GM19467 (cell line): Measurements from ENCODE around the gene GANC.
"Not testable (repeated sequence)": the region's sequence is repeated elsewhere in the genome, so short reads cannot be mapped to it uniquely, and the experiment has no call there.

Source experiments
- ATAC-seq: cut with Tn5 transposase; IDR thresholded peaks from one replicate; pipeline ENCODE4 v1.9.1; 2021; ENCODE audit warnings: mild to moderate bottlenecking, moderate library complexity; ENCODE audit not compliant: unreplicated experiment

GANC gene

GRCh38 chr15:42272939-42273899 is at the start of gene GANC, which contains the start of gene TMEM87A:
TSS of gene GANC (plus strand) at chr15:42273201. CDS start at chr15:42274482, 1,281 bp downstream.
TSS of gene TMEM87A (minus strand) at chr15:42273433. CDS start at chr15:42273398, 35 bp downstream.
- peak; percentile 87 for ATAC-seq

- no peak for ATAC-seq
Measured at GRCh38 chr15:42226648-42227047, 46.4 kb upstream of the GANC start.

GRCh38 chr15:42228036-42228435 is 45.0 kb upstream of the GANC start:
- no peak for ATAC-seq

GRCh38 chr15:42228981-42229380 is 44.0 kb upstream of the GANC start:
- not testable (repeated sequence) for ATAC-seq

GRCh38 chr15:42231088-42231487 is 41.9 kb upstream of the GANC start:
- no peak for ATAC-seq

GRCh38 chr15:42232606-42233005 is 40.4 kb upstream of the GANC start:
- no peak for ATAC-seq

GRCh38 chr15:42233107-42233506 is 39.9 kb upstream of the GANC start:
- no peak for ATAC-seq

- no peak for ATAC-seq
Measured at GRCh38 chr15:42239528-42240182, 33.3 kb upstream of the GANC start.

GRCh38 chr15:42240823-42241222 is 32.2 kb upstream of the GANC start:
- no peak for ATAC-seq

GRCh38 chr15:42253300-42253699 is 19.7 kb upstream of the GANC start:
- no peak for ATAC-seq

- ATAC-seq: no peak
Measured at GRCh38 chr15:42264795-42265194, 8.2 kb upstream of the GANC start.

GRCh38 chr15:42267286-42267685 is 5.7 kb upstream of the GANC start:
- no peak for ATAC-seq

GRCh38 chr15:42270551-42270950 is 2.5 kb upstream of the GANC start:
- ATAC-seq: no peak

GRCh38 chr15:42270996-42271395 is 2.0 kb upstream of the GANC start:
- no peak for ATAC-seq

GRCh38 chr15:42273900-42274701 is 1.1 kb downstream of the GANC start:
- ATAC-seq: peak; percentile 22

- no peak for ATAC-seq
Measured at GRCh38 chr15:42274702-42274989, 1.6 kb downstream of the GANC start.

GRCh38 chr15:42275780-42276391 is 2.9 kb downstream of the GANC start:
- no peak for ATAC-seq

GRCh38 chr15:42276762-42277161 is 3.8 kb downstream of the GANC start:
- no peak for ATAC-seq

GRCh38 chr15:42279234-42279723 is 6.3 kb downstream of the GANC start:
- ATAC-seq: no peak

- no peak for ATAC-seq
Measured at GRCh38 chr15:42282344-42282743, 9.3 kb downstream of the GANC start.

- ATAC-seq: no peak
Measured at GRCh38 chr15:42282926-42283325, 9.9 kb downstream of the GANC start.
